ENCODE results near the gene GJB2. TPM values are rescaled to one million over a fixed set of nuclear protein-coding genes. Genes with fewer than 3 reads are reported as not detected.

GJB2 gene
- total RNA-seq, 2 donors from 2014 or later, result 41.5 to 50.4 TPM

GRCh38 chr13:20188667-20189553, 3.8 kb downstream of the GJB2 start:
- Histone ChIP-seq H3K27ac (no peak overlapping the region), H3K9me3 (no peaks in the 10 kb centered on the region), H3K4me1 (peaks cover 2% of the 10 kb centered on the region), H3K36me3 (no peaks in the 10 kb centered on the region), H3K9ac (ENCODE audit: low read depth in 2 of 2, low read length in 2 of 2) (no peak overlapping the region), H3K27me3 (peaks cover 16% of the 10 kb centered on the region), H3K4me3 (no peak overlapping the region)
- DNase-seq, result peak; percentile 39
- TF ChIP-seq CTCF (IDR thresholded peaks at IDR 0.05), result no peak
- intact Hi-C loops (cut with DNase I), result no loop called here

- Histone ChIP-seq H3K4me3 (no peak overlapping the region), H3K9ac (ENCODE audit: low read depth in 2 of 2, low read length in 2 of 2) (no peak overlapping the region), H3K27ac (no peak overlapping the region), H3K9me3 (no peaks in the 10 kb centered on the region), H3K27me3 (no peaks in the 10 kb centered on the region), H3K36me3 (no peaks in the 10 kb centered on the region), H3K4me1 (no peaks in the 10 kb centered on the region)
- no peak for DNase-seq
- intact Hi-C loops (cut with DNase I), result no loop called here
- no peak for TF ChIP-seq CTCF (IDR thresholded peaks at IDR 0.05)
Measured at GRCh38 chr13:20186771-20187170, 6.0 kb downstream of the GJB2 start.

- no peak overlapping the region for H3K4me3 ChIP-seq
- no peaks in the 10 kb centered on the region for H3K36me3 ChIP-seq
- no peak overlapping the region for H3K9ac ChIP-seq (ENCODE audit: low read depth in 2 of 2, low read length in 2 of 2)
- H3K27ac ChIP-seq, result no peak overlapping the region
- TF ChIP-seq CTCF (IDR thresholded peaks at IDR 0.05), result no peak
- DNase-seq, result no peak
- H3K4me1 ChIP-seq, result no peaks in the 10 kb centered on the region
- no peaks in the 10 kb centered on the region for H3K27me3 ChIP-seq
- no peaks in the 10 kb centered on the region for H3K9me3 ChIP-seq
- intact Hi-C loops (cut with DNase I), result no loop called here
Measured at GRCh38 chr13:20185366-20186056, 7.2 kb downstream of the GJB2 start.

- H3K4me1 ChIP-seq, result no peaks in the 10 kb centered on the region
- peak; percentile 80 for TF ChIP-seq CTCF (IDR thresholded peaks at IDR 0.05)
- no peak for DNase-seq
- no peak overlapping the region for H3K4me3 ChIP-seq
- H3K36me3 ChIP-seq, result no peaks in the 10 kb centered on the region
- H3K27me3 ChIP-seq, result peaks cover 5% of the 10 kb centered on the region
- H3K9me3 ChIP-seq, result no peaks in the 10 kb centered on the region
- no peak overlapping the region for H3K27ac ChIP-seq
- intact Hi-C loops (cut with DNase I), result no loop called here
- H3K9ac ChIP-seq (ENCODE audit: low read depth in 2 of 2, low read length in 2 of 2), result no peak overlapping the region
Measured at GRCh38 chr13:20182231-20182846, 10.4 kb downstream of the GJB2 start.

- no peak for TF ChIP-seq CTCF (IDR thresholded peaks at IDR 0.05)
- Histone ChIP-seq H3K4me1 (no peaks in the 10 kb centered on the region), H3K27ac (no peak overlapping the region), H3K27me3 (peaks cover 10% of the 10 kb centered on the region), H3K36me3 (no peaks in the 10 kb centered on the region), H3K9ac (ENCODE audit: low read depth in 2 of 2, low read length in 2 of 2) (no peak overlapping the region), H3K4me3 (no peak overlapping the region), H3K9me3 (no peaks in the 10 kb centered on the region)
- no peak for DNase-seq
- intact Hi-C loops (cut with DNase I), result no loop called here
Measured at GRCh38 chr13:20181188-20181587, 11.6 kb downstream of the GJB2 start.

Data from colonic mucosa (tissue), 4 donors.